Esophagus squamous epithelium (tissue), 5 donors: ENCODE results near the gene CDK5R2. TPM values are rescaled to one million over a fixed set of nuclear protein-coding genes. Genes with fewer than 3 reads are reported as not detected.

ENCODE experiments used
- DNase-seq: peaks from one replicate; lab custom pipeline; 2025; lab: John Stamatoyannopoulos, UW
- H3K27ac ChIP-seq, 4 donors: fragments of 200-600 bp; sonication (generic); one replicate each; pipeline ENCODE4 v1.5.1; 2016 to 2019; ENCODE audit warnings: mild to moderate bottlenecking in 1 of 4
- H3K27me3 ChIP-seq, 4 donors: fragments of 200-600 bp; sonication (generic); 1 replicate in 3 of 4; 2 replicates in 1 of 4; pipeline versions ENCODE4 v1.5.1 to v1.6.0; 2017 to 2021; ENCODE audit warnings: antibody characterized with exemption in 1 of 4
- H3K36me3 ChIP-seq, 3 donors: fragments of 200-600 bp; sonication (generic); one replicate each; pipeline ENCODE4 v1.5.1; 2016 to 2019
- H3K4me1 ChIP-seq, 3 donors: fragments of 200-600 bp; sonication (generic); one replicate each; pipeline ENCODE4 v1.5.1; 2017 to 2019
- H3K4me3 ChIP-seq, 4 donors: fragments of 200-600 bp; sonication (generic); 1 replicate in 3 of 4; 2 replicates in 1 of 4; pipeline ENCODE4 v1.5.1; 2016 to 2019; ENCODE audit warnings: mild to moderate bottlenecking in 2 of 4, moderate library complexity in 1 of 4
- H3K9me3 ChIP-seq, 3 donors: fragments of 200-600 bp; sonication (generic); one replicate each; pipeline ENCODE4 v1.5.1; 2016 to 2019
- POLR2A ChIP-seq, 4 donors: fragments of 450-650 bp; IDR thresholded peaks; one replicate each; pipeline ENCODE4 v1.6.1; 2017; ENCODE audit warnings: antibody characterized with exemption in 4 of 4, mild to moderate bottlenecking in 4 of 4, moderate library complexity in 3 of 4
- WGBS, 2 donors: methylation state at CpG; one replicate each; pipeline ENCODE4 v1.1.5; 2018; 5-methylcytosine and 5-hydroxymethylcytosine counted together
- intact Hi-C: fragments of 100-400 bp; cut with DNase I; formaldehyde crosslinking; loops from one replicate; pipeline ENCODE4 v1.15.0; 2022
- small RNA-seq, 4 donors: library from RNA; depleted of rRNA; stranded (forward); fragments of <200 nt; gene quantifications; one replicate each; pipeline ENCODE3, GENCODE V24; 2016
- total RNA-seq, 4 donors: library from RNA; depleted of rRNA; stranded (reverse); fragments of >200 nt; gene quantifications; one replicate each; pipeline ENCODE4 v1.1.0, GENCODE V29; 2016
- TF ChIP-seq, protein P1 (sequence below), 6 experiments: fragments of 450-650 bp in 4 of 6; fragments of 200-600 bp in 2 of 6; sonication (generic) in 2 of 6; IDR thresholded peaks; one replicate each; pipeline ENCODE4 v1.5.1; 2016 to 2019; ENCODE audit warnings: antibody characterized with exemption in 6 of 6, mild to moderate bottlenecking in 4 of 6, moderate library complexity in 4 of 6
- donor health status: DM: yes; HTN: yes; CAD: no.

Gene CDK5R2
- total RNA-seq, 4 donors from 2014 or later = not detected

DNA sequence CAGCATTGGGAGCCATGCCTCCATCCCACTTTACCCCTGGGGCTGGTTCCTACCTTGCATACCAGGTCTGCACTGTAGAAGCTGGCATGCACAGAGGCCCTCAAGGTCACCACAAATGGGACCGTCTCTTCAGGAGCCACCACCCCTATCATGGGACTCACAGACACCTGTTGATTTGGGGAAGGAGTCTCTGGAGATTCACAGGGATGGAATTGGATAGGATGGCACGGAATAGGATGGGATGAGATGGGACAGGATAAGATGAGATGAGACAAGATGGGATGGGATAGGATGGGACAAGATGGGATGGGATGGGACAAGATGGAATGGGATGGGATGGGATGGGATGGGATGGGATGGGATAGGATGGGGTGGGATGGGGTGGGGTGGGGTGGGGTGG lies 49.8 kb downstream of the CDK5R2 start:
- no peaks in the 10 kb centered on the region for H3K4me1 ChIP-seq
- H3K27ac ChIP-seq = no peak overlapping the region
- no peak for DNase-seq
- intact Hi-C loops = no loop called here
- 50 to 72% methylated on average over 1 to 2 of the region's 2 CpGs for WGBS, 2 donors
- no peak for TF ChIP-seq POLR2A (IDR thresholded peaks at IDR 0.05)
- TF ChIP-seq, protein P1, sequence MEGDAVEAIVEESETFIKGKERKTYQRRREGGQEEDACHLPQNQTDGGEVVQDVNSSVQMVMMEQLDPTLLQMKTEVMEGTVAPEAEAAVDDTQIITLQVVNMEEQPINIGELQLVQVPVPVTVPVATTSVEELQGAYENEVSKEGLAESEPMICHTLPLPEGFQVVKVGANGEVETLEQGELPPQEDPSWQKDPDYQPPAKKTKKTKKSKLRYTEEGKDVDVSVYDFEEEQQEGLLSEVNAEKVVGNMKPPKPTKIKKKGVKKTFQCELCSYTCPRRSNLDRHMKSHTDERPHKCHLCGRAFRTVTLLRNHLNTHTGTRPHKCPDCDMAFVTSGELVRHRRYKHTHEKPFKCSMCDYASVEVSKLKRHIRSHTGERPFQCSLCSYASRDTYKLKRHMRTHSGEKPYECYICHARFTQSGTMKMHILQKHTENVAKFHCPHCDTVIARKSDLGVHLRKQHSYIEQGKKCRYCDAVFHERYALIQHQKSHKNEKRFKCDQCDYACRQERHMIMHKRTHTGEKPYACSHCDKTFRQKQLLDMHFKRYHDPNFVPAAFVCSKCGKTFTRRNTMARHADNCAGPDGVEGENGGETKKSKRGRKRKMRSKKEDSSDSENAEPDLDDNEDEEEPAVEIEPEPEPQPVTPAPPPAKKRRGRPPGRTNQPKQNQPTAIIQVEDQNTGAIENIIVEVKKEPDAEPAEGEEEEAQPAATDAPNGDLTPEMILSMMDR (IDR thresholded peaks at IDR 0.05) = no peak
- no peak overlapping the region for H3K4me3 ChIP-seq
- H3K9me3 ChIP-seq = no peaks in the 10 kb centered on the region
- H3K36me3 ChIP-seq = no peaks in the 10 kb centered on the region
- H3K27me3 ChIP-seq = peaks cover 0 to 89% (median 0%) of the 10 kb centered on the region in 4 donors

DNA sequence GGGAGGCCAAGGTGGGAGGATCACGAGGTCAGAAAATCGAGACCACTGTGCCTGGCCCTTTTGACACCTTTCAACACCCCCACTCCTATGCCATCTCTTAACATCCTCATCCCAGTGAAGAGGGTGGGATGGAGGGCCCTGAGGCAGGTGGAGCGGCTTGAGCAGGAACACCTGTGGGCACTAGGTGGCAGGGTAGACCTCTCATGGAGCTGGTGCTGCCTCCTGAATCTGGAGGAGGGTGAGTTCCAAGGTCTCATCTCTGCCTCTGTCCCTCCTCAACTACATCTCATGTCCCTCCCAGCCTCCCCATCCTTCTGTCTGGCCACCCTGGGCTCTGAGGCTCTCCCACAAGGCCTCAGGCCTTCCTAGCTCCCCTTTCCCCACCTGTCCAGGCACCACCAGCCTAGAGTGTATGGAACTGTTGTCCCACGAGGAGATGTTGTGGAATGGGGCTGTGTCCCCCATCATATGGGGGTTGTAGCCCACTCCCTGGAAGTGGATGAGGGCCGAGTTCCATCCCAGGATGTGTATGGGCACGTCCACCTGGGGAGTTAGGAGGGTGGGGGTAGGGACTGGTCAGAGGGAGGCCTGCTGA lies 50.8 kb downstream of the CDK5R2 start:
- Histone ChIP-seq H3K27me3 (peaks cover 0 to 88% (median 0%) of the 10 kb centered on the region in 4 donors), H3K36me3 (no peaks in the 10 kb centered on the region), H3K9me3 (no peaks in the 10 kb centered on the region), H3K4me1 (no peaks in the 10 kb centered on the region), H3K27ac (no peak overlapping the region), H3K4me3 (no peak overlapping the region)
- DNase-seq = no peak
- 13 to 27% methylated on average over 3 to 6 of the region's 6 CpGs for WGBS, 2 donors
- intact Hi-C loops = no loop called here
- TF ChIP-seq, protein P1 (IDR thresholded peaks at IDR 0.05) = peak in 4 of 6 experiments; percentile 12 to 58 (median 23)
- TF ChIP-seq POLR2A (IDR thresholded peaks at IDR 0.05) = no peak

DNA sequence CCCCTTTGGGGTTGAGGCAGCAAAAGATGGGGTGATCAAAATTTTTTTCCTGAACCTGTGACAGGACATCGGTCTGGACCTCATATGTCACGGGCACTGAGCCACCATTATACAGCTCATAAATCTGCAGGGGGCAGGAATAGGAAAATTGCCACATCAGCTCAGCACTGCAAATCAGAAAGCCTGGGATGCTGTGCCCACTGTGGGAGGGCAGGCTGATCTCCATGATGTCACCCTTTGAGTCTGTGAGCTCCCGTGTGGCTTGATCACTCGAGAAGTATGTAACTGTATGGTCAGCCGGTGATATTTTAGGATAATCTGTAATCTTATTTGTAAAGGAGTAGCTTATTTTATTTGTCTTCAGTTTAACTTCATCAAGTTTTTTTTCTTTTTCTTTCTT lies 51.4 kb downstream of the CDK5R2 start:
- WGBS, 2 donors = 50 to 65% methylated on average over 3 of the region's 5 CpGs
- TF ChIP-seq POLR2A (IDR thresholded peaks at IDR 0.05) = no peak
- TF ChIP-seq, protein P1 (IDR thresholded peaks at IDR 0.05) = no peak
- H3K36me3 ChIP-seq = no peaks in the 10 kb centered on the region
- no peaks in the 10 kb centered on the region for H3K9me3 ChIP-seq
- H3K27me3 ChIP-seq = peaks cover 0 to 82% (median 0%) of the 10 kb centered on the region in 4 donors
- H3K27ac ChIP-seq = no peak overlapping the region
- intact Hi-C loops = no loop called here
- H3K4me3 ChIP-seq = no peak overlapping the region
- H3K4me1 ChIP-seq = no peaks in the 10 kb centered on the region
- no peak for DNase-seq

Small RNA genes lying within 50 kb of the gene (small RNA-seq; reads per million reads assigned to genes)
- gene MIR375 (1,711 to 5,271 (median 2,730) reads per million in 4 donors), gene RNU6-642P (0 reads per million in 4 donors)

Other genes starting within 250 kb of the CDK5R2 start
- gene TTLL4, start 248.8 kb upstream of the CDK5R2 start, total RNA-seq = 10 to 100 TPM; 12.8 to 17.5 (median 15.6) TPM
- gene CYP27A1, start 177.5 kb upstream of the CDK5R2 start, total RNA-seq = 10 to 100 TPM in 1 of 4 donors, 1 to 10 TPM in 3; 1.7 to 11.2 (median 6.4) TPM
- not detected for gene PRKAG3, start 127.9 kb upstream of the CDK5R2 start, total RNA-seq
- gene WNT6, start 99.9 kb upstream of the CDK5R2 start, total RNA-seq = under 1 TPM in 2 of 4 donors, not detected in 2; 0.73 to 0.76 TPM
- 10 to 100 TPM in 2 of 4 donors, 1 to 10 TPM in 2; 8.0 to 19.1 (median 11.9) TPM for gene WNT10A, start 78.8 kb upstream of the CDK5R2 start, total RNA-seq
- 1 to 10 TPM in 1 of 4 donors, not detected in 3; 2.1 TPM for gene FEV, start 25.5 kb downstream of the CDK5R2 start, total RNA-seq
- gene CRYBA2, start 33.8 kb downstream of the CDK5R2 start, total RNA-seq = not detected
- gene CFAP65, start 81.8 kb downstream of the CDK5R2 start, total RNA-seq = under 1 TPM in 1 of 4 donors, not detected in 3; 0.19 TPM
- gene IHH, start 101.3 kb downstream of the CDK5R2 start, total RNA-seq = under 1 TPM in 1 of 4 donors, not detected in 3; 0.38 TPM
- gene NHEJ1, start 201.1 kb downstream of the CDK5R2 start, total RNA-seq = 10 to 100 TPM in 2 of 4 donors, 1 to 10 TPM in 2; 6.3 to 14.3 (median 9.7) TPM
- 1 to 10 TPM in 2 of 4 donors, under 1 TPM in 2; 0.82 to 1.7 (median 1.3) TPM for gene SLC23A3, start 210.4 kb downstream of the CDK5R2 start, total RNA-seq
- 10 to 100 TPM; 35.3 to 49.8 (median 42.0) TPM for gene CNPPD1, start 217.3 kb downstream of the CDK5R2 start, total RNA-seq
- gene RETREG2, start 218.6 kb downstream of the CDK5R2 start, total RNA-seq = 10 to 100 TPM; 31.0 to 58.7 (median 41.8) TPM
- 10 to 100 TPM; 34.6 to 49.9 (median 43.6) TPM for gene ZFAND2B, start 247.1 kb downstream of the CDK5R2 start, total RNA-seq